SW 1271 (cell line): ENCODE measurements around the gene SNRK.
A peak's percentile ranks its signal among the peaks of the same experiment; 100 is the strongest.

Experiments used
- DNase-seq, 2 experiments: peaks; one replicate each; lab custom pipeline; 2025; lab: John Stamatoyannopoulos, UW

Gene SNRK

DNA sequence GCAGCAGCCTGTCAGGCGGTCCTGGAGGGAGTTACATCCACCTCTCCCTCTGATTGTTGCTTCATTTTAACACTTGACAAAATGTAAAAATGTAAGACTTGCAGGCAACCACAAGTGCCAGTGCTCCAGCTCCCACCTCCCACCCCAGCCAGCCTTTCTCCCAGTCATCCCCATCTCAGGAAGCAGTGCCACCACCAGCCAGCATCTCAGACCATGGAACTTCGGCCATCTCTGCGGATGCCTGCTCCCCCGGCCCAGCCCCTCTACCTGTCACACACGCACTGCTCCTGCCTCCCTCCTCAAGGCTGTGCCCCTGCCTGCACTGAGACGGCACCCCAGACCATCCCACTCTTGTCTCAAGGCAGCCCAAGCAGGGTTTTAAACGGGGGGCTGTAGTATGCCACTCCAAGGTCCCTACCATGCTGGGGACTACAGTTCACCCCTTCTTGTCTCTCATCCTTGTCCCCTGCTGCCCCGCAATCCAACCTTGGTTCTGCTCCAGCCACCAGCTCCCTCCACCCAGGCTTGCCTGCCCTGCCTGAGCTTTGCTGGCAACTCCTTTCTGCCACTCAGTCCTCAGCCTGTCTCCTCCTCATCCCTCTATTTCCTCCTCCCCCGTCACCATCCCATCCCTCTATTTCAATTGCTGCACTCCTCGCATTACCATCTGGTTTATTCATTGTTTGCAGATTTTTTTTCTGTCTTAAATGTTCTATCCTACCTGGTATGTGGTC is 85.8 kb downstream of the SNRK start:
- DNase-seq: no peak

DNA sequence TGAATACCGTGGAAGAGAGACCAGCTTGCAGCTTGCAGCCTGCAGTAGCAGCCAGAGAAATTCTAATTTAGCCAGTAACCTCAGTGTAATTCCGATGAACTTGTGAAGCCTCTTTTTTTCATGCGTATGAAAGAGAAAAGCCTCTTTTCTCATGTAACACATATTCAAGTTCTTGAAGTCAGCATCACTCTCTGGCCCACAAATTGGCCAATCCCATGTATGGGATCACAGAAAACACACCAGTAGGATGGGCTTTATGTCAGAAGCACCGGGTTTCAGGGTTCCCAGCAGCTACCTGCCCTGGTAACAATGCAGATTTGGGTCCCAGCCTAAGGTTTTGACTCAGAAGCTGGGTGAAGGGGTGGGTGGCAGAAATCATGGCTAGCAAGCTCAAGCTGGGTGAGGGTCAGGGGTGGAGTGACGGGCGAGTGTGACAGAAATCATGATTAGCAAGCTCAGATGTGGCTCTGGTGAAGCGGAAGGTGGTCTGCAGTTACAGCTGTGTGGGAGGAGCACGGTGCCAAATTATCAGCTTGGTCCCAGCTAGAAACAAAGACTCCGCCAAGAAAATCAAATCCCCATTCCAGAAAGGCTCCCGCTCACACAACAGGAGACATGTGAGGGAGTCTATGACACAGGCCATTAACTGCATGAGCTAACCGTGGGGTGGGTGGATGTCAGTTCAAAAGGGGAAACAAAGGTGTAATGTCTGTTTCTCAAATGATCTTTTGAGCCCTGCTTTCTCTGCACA is 86.6 kb downstream of the SNRK start:
- no peak for DNase-seq

DNA sequence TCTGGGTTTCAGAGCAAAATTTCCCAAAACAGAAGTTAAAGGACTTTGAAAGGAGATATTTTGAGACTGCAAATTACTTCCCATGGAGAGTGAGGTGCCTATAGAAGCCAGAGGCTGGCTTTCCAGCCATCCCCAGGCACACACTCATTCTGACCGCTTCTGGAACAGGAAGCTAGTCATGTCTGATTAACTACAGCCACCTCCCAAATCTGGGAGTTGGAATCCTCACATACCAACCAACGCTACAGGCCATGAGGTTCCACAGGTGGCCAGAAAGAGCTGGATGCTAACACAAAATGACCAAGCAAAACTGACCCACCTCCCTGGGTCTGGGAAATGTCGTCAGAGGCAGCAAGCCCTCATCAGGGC is 87.2 kb downstream of the SNRK start:
- no peak for DNase-seq

DNA sequence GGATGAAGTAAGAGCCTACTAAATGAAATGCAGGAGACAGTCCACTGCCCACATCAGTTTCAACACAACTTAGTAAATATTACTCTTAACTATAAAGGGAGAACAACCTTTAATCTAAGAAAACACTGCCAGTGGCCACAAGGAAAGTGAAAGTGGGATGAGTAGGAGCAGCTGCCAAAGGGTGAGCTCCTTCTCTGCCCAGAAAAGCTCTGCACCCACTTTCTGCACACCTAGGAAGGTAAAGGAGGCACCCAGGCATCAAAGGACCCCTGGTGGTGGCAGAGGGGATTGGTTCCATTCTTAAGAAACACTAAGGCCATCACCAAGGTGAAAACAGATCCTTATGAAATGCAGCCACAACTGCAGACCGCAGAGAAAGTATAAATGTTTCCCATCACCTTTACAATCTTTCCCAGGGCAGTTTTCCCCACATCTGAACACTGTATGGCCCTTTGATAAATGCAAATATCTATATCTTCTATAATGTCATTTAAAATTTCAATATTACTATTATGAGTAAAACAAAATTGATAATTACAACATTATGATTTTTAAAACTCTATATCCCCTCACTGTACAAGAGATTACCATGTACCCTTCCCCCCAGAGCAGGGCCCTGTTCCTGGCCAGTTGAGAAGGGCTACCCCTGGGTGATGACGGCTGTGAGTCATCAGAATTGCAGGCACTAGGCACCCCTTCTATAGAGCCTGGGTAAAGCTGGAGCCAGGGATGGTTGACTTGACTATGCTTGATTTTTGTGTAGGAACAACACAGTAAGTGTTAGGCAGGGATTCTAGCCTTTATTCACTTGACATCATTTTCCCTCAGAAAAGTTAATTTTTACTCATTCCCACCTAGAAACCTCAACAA is 92.0 kb downstream of the SNRK start:
- peak in 1 of 2 experiments; percentile 23 for DNase-seq

DNA sequence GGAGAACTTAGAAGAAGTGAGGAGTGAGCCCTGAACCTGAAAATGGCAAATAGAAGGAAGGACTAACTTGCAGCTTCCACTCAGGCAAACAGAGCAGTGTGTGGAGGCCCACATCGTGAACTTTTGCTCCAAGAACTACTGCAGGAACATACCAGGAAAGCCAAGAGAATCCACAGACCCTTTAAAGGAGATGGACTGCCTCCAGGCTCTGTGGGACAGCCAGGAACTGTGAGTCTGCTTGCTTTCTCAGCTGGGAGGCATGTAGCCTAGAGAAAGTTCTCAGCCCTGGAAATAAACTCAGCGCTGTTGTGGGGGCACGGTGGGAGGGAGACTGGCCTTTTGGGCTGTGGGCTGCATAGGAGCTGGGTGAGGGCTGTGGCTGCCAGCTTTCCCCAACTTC is 93.0 kb downstream of the SNRK start:
- no peak for DNase-seq

DNA sequence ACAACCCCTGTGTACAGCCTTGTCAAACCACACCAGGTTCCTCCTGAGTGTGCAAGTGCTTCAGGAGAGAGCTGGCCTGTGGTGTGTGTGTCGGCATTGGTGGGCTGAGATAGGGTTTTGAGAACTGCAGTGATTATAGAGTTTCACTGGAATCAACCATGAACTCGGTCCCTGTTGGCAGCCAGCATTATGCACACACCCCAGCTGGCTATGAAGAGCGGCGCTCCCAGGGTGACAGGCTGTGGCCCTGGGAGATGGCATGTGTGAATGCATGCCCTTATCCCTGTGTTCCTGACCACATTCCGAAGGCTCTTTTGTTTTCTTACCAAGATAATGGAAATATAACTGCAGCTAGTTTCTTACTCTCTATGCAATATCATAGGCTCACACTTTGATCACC is 101.8 kb downstream of the SNRK start:
- DNase-seq: no peak

DNA sequence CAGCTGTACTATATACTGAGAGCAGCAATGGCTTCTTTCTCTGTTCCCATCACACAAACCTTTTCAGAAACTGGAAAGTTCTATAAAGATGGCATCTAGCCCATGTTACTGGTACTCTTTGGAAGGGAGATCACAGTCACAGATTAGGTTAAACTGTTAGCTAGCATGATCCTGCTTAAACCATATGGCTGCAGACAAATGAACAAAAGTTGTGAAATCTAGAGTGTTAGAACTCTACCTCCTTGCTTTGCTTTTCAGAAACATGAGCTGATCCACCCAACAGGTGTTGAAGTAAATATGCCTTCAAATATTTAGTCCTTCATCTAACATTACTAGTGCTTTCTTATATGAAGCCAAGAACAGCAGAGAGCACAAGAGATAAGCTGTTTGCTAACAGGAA is 102.6 kb downstream of the SNRK start:
- DNase-seq: no peak

DNA sequence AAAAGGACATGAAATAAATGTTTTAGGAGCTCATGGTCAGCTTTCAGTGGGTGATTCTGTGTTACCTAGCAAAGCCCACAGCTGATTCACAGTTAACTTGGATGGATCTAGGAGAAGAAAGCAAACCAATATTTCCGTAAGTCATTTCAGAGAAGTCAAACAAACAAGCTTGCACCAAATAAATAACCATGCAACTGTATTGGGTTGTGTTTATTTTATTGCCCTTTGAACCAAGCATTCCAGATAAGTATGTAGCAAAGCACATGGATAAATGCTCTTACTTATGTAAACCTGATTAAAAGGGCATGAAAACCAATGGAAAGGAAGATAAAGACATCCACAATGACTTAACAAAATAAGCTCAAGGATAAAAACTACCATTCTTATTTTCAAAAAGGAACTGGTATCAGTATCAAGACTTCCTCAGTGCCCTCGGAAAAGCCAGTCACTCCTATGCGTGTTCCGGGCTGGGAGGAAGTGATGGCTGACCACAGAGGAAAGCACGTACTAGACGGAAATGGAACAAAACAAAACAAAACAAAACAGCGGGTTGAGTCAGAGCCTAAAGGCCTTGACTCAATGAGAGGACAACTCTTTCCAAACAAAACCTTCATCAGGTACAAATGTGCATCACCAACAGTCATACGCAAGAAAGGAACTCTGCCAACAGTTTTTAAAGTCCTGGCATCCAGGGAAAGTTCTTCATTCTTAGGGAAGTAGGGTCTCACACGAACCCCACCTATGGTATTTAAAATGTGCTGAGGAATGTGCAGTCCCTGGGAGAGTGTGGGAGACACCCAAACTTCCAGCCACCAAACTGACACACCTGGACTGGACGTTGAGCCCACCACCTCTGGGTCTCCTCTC is 103.3 kb downstream of the SNRK start:
- peak in 1 of 2 experiments; percentile 22 for DNase-seq

DNA sequence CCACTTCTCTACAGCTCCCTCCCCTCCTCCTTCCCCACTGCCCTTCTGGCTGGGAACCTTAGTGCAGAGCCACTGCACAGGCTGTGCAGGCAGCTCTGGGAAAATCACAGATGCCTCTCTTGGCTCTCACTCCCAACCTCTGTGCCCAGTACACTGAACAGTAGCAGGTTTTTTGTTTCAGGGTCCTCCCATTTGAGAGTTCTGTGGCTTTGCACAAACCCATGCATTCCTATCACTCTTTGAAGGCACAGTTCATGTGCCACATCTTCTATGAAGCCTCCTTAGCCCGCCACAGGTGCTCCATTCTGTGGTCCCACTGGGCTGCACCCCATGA is 103.9 kb downstream of the SNRK start:
- DNase-seq: no peak

DNA sequence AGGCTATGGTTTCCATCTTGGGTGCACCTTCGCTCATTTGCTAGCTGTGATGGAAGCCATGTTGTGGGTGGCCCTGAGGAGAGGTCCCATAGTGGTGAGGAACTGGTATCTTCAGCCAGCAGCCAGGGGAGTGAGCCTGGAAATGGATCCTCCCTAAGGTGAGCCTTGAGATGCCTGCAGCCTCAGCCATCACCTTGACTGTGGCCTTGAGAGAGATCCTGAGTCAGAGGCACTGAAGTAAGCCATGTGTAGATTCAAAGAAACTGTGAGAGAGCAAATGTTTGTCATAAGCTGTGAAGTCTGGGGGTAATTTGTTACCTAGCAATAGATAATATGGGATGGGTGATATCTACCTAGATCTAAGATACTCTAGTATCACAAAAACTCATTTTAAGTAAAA is 105.3 kb downstream of the SNRK start:
- no peak for DNase-seq

DNA sequence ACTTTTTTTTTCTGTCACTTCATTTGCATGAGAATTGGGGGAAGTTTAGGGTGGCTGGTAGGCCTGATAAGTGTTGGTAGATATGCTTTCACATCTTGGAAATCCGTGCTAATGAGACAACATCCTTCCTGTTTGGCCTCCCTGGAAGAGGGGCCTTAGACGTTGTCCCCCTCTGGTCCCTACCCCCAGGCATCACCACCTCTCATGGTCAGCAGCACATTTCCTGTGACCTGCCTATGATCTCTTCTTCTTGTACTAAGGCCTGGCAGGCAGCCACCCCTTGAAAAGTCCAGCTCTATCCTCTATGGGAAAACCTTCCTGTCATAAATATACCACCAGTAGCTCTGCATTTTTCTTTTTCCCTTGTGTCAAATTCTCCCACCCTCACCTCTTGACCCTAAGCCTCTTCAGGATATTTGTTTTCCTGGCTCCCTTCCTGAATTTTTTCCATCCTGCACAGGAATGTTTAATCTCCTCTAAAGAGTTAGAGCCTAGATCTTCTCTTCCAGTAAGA is 107.8 kb downstream of the SNRK start:
- DNase-seq: peak in 1 of 2 experiments; percentile 10

DNA sequence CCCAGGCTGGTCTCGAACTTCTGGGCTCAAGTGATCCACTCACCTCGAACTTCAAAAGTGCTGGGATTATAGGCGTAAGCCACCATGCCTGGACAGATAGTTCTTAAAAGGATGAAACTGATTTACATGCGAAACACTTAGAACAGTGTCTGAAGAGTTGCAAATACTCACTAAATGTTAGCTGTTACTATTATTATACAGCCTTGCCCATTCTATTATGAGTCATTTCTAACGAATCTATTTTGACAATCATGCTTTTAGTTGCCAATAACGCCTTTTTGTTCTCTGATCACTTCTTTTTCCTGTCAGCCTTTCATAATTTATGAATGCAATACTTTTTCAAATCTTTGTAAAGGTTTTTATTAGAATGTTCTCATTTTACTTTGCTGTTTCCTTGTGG is 112.7 kb downstream of the SNRK start:
- no peak for DNase-seq

DNA sequence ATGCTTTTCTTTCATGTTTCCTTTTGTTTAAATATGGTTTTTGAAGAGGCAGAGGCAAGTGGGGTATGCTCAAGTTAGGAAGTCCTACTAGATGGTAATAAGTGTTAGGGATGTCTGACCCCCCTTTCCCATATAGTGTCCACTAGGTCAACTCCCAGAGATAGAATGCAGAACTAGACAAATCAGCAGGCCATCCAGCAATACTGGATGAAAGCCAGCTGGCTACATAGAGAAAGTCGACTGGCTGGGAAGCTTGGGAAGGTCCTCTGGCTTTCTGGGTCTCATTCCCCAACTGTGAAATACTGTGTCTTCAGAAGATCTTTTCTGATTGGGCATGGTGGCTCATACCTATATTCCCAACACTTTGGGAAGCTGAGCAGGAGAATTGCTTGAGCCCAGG is 113.8 kb downstream of the SNRK start:
- DNase-seq: no peak
